Left renal pelvis (tissue), 4 donors: Measurements from ENCODE around the gene PACRG. TPM values are rescaled to one million over a fixed set of nuclear protein-coding genes. Genes with fewer than 3 reads are reported as not detected.

Source experiments
- DNase-seq, 4 donors: peaks; one replicate each; pipeline ENCODE4 v3.0.0-alpha.2; 2013; ENCODE audit warnings: low read depth in 4 of 4, low spot score in 3 of 4
- polyA plus RNA-seq, 4 donors: library from polyadenylated mRNA; unstranded; fragments of 120-200 nt; gene quantifications; one replicate each; pipeline ENCODE4 v1.2.1, GENCODE V29; 2013; ENCODE audit not compliant: insufficient read length in 4 of 4

PACRG gene
- polyA plus RNA-seq, 4 donors = 5.3 to 22.3 (median 14.2) TPM

DNA sequence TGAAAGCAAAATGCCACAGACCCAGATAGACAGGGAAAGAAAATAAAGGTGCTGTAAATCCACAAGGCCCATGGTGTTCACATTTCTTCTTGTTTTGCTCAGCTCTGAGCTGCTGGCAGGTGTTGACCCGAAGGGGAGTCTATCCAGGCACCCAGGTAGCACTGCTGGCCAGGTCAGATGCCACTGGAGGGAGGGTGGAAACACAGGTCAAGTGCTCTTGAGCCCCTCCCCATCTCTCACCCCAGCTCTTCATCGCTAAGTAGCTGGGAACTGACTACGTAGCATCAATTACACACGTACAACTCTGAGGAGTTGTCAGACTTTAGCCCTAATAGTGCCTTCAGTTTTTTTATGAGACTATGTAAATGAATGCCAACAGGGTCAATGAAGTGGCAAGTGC is 399.0 kb downstream of the PACRG start:
- DNase-seq = no peak

DNA sequence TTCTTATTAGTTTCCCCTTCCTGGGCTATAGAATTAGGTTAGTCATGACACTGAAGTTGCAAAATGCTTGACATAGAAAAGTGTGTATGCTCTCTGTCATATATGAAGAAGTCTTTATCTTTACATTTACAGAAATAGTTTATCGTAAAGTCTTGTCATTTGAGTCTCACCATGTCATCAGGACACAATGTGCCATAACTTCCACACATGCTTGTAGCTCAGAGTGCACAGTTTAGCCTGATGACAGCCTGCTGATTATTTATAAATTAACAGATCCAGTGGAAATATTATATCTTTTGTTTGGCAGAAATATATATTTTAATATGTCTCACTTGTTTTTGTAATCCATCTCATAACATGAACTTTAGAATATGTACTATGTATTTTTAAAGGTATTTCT is 399.8 kb downstream of the PACRG start:
- DNase-seq = no peak

DNA sequence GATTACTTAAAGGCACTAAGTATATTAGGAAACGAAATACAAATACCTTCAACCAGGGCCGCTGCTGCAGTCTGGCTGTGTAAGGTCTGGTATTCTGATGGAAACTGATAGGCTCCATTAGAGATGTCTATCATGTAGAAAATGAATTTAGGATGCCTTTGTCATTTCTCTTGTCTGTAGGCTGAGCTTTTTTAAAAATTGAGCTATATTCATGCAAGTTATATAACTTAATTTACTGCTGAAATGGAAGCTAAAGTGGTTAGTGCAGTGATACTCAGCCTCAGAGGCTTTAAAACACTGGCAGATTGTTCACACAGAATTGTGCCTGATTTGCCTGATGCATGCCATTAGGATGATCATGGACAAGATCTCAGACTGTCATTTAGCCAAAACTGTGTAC is 400.6 kb downstream of the PACRG start:
- no peak for DNase-seq

DNA sequence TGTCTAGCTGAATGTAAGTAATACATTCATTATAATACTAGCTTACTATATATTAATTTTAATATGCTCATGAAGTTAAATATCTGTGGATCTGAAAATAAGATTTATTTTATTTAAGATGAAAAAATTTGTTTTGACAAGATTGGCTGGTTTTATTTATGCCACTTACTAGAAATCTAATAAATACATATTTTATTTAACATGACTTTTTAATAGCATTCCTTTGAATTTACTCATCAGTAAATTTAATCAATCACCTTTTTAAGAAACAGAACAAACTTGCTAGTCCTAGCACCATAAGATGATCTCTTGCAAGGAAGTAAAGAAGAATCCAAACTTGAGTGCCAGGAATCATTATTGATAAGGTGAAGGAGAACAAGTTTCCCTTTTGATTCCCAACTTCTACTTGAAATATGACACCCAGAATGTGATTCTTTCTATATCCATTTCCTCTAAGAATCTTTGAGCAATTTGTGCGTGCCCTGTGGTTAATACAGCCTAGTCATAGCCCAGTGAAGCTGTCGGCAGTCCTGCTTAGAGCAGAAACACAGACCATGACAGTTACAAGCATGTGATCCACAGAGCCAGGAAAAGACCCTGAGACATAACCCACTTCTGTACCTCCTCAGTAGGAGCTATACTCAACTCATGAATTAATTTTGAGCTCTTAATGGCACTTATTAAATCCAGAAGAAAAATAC is 404.4 kb downstream of the PACRG start:
- DNase-seq = no peak

DNA sequence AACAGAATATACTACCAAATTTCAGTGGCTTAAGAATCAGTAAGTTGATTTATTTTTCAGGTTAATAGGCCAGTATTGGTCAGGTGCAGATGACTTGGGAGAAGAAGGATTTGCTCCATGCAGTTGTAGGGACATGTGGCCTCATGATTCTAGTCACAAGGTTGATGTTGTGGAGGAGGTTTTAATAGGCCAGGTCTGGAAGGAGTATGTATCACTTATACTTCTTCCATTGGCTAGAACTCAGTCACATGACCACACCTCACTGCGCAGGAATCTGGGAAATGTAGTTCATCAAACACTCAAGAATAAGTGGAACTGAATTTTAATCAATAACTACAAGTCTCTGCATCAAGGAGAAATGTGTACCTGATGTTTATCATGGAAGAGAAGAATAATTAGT is 405.2 kb downstream of the PACRG start:
- no peak for DNase-seq

- no peak for DNase-seq
These were observed 405.9 kb downstream of the PACRG start for GRCh38 chr6:163133691-163134090.

GRCh38 chr6:163136681-163137397 is 409.1 kb downstream of the PACRG start:
- no peak for DNase-seq

DNA sequence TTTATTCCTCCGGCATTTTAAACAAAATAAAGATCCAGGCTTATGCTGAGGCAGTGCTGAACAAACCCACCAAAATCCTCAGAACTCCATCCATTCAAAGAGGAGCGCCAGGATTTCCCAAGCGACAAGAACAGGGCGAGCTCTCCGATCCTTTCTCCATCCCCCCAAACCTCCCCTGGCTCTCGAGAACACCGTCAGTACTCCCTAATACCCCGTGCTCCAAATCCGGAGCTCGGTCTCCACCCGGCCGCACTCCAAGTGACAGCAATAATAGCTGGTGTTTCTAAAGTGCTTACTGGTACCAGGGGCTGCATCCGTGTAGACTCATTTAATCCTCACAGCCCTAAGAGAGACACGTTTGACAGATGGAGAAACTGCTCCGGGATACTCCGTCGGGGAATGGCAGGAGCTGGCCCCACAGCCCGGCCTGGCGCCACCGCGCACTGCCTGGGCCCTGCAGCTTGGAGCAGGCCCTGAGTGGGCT is 409.7 kb downstream of the PACRG start:
- DNase-seq = no peak

DNA sequence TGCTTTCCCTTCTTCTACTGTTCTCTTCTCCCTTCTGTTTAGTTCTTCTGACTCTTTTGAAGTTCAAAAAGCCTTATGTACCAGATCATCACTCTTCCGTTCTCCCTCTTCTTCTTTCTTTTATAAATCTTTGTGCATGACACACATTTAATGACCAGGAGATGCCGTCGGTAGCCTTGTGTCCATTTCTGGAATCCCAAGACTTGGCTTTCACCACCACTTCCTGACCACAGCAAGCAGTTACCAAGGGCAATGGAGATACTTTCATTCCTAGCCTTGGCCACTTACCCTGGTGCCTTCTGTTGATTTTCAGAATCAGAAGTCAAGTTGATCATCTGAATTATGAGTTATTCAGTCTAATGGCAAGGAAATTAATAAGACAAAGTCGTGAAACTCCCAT is 418.3 kb downstream of the PACRG start:
- DNase-seq = no peak

DNA sequence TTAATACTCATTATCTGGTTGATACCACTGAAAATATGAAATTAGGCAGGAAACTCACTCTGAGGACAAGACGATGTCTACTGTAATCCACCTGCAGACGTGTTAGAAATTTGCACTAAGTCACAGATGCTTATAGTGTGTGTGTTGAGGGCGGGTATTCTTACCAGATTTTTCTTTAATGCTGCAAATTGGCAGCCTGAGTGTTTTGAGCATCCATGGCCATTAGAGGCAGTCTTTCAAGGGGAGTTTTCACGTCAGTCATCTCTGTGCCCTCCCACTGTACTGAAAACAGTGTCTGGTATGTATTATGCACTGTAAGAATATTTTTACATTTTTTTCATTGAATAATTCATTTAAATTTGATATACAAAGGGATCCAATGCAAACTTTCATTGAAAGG is 420.2 kb downstream of the PACRG start:
- no peak for DNase-seq

GRCh38 chr6:163148451-163149278 is 420.9 kb downstream of the PACRG start:
- no peak for DNase-seq

DNA sequence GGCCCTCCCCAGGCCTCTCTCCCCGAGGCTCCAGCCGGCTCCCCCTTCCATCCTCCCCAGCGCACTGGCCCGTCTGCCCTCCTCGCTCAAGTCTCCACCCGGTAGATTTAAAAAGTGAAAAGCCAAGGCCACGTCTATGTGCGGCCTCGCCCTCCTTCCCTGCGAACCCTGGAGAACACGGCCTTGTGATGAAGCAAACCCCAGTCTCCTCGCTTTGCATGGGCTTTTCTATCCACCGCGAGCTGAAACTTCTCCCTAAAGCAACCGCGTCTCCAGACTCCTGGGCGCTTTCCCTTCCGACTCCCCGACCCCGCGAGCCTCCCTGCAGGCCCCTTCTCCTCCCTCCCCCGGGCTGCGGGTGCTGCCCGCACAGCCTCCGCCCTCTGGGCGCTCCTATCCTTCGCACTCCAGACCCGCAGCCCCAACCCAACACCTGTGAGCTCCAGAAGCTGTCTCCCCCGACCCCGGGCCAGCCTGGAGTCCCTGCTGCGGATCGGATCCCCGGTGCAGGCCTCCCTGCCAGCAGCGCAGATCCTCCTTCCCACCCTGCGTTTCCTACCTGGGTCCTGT is 421.6 kb downstream of the PACRG start:
- no peak for DNase-seq

- no peak for DNase-seq
These were observed 423.4 kb downstream of the PACRG start for GRCh38 chr6:163151212-163151611.

DNA sequence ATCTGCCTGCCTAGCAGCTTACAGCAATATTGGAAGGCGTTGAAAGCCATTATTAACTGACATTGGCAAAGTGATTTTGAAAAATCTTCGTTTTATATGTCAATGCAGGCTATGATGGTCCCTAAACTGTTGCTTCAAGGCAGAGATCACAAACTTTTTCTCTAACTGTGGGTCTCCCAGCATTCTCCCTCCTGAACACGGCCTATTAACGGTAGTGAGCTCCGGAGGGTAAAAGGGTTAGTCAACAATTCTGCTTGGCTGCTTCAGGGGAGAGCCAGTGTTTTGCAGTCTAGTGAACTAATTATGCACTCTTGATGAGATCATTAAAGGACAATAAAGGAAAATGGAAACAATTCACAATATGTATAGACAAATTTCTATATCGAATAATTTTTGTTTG is 424.9 kb downstream of the PACRG start:
- DNase-seq = no peak

DNA sequence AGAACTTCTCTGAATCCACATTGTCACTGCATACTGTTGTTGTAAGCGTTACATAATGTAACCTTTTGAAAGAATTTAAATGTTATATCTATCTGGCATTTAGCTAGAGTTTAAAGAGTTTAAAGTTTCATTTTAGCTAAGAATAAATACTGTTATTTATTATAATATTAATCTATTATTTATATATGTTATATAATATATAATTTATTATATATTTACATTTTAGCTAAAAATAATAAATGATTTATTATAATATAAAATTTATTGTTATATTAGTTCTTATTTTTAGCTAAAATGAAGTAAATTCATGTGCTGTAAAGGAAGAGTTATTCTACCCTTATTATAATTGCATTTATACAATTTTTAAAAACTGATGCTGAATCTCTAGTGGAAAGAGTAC is 431.3 kb downstream of the PACRG start:
- no peak for DNase-seq

GRCh38 chr6:163159689-163160088 is 431.9 kb downstream of the PACRG start:
- DNase-seq = no peak

DNA sequence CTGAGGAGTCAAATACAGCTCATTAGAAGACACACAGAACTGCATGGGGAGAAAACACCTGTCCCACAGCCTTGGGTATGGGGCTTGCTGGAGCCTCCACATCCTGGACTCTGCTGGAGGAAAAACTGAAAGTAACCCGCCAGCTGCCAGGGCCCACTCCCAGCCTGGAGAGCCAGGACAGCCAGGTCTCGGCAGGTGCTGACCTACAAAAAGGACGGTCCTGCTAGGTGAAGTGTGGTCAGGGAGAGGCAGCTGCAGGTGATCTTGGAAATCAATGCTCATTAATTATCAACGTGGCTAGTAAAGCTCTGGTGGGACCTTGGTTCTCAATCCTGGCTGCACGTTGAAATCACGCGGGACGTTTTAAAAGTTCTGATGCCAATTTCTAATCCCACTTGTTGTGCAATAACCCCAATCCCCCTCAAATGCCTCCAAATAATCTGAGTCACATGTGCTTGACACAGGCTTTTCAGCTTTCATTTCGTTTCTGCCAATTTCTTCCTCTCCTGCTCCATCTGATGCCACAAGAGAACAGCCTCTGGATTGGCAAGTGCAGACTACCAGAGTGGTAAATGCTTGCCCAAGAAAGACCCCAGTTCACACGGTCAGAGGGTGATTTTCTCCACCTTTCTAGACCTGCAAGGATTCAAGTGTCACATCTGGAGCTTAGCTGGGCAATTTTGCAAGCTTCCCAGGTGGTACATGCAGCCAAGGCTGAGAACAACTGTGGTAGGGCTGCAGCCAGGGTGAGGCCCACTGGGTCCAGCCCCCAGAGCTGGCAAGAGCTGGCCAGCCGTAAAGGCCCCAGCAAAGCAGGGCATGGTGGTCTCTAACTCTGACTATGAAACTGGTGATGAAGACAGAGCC is 434.5 kb downstream of the PACRG start:
- no peak for DNase-seq

DNA sequence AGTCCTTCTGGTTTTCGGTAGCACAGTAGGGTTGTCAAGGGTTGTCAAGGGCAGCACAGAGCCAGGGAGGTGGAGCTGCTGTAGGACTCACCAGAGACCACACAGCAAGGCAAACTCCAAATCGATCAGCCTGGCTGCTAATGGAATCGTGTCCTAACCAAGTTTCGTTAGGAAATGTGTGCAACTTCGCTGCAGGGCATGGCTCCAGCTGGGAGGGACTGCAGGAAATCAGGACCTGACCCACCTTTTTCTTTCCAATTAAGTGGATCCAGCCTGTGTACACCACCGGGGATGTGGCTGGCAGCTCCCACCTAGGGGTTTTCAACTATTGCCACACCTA is 435.1 kb downstream of the PACRG start:
- DNase-seq = no peak

DNA sequence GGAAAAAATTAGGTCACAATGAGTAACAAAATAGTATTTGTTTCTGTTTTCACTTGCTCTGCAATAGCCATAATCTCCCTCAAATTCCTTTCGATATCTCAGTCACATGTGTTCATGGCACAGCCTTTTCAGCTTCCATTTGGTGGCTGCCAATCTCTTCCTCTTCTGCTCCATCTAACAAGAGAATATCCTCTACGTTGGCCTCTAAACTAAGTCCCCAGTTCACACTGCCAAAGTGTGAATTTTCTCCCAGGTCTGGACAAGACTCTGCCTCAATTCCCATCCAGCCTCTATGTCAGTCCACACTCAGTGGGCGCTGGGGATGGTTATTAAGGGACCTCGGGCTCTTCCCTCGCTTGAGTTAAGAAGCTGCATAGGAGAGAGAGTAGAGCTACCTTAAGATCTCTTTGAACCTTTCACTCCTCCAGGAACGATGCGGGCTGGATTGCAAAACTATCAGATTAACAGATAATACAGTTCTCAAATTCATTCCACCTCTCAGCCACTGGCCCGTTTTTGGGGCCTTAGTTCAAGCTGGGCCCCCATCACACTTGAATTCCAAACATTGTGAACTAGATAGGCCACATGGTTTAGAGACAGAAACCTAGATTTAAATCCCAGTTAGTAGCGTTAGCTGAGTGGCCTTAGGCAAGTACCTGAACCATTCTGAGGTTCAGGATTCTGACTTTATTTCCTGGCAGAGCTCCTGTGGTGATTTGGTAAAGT is 436.6 kb downstream of the PACRG start:
- DNase-seq = no peak
